ENCODE data around the gene RNF212B.

The RNF212B gene

DNA sequence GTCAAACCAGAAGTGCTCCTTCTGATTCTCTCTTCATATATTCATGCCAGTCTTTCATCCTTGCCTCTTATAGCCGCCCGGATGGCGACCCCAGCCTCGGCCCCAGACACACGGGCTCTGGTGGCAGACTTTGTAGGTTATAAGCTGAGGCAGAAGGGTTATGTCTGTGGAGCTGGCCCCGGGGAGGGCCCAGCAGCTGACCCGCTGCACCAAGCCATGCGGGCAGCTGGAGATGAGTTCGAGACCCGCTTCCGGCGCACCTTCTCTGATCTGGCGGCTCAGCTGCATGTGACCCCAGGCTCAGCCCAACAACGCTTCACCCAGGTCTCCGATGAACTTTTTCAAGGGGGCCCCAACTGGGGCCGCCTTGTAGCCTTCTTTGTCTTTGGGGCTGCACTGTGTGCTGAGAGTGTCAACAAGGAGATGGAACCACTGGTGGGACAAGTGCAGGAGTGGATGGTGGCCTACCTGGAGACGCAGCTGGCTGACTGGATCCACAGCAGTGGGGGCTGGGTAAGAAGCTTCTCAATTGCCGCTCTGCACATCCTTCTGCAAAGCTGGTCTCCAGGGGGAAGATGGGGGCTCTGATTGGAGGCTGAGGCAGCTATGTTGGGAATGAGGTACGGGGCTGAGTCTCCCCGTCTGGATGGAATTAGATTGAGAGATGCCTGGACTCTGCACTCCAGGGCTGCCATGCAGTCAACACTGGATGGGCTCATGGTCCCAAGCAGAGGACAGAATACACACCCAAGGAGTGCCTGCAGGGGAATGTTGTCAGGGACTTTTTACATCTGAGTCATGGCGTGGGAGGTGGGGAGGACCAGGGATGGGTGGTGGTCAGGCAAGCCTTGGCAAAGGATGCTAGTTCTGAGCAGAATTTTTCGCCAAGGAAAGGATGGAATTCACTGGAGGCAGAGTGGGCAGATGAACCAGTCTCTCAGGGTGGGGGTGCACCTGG is 70.2 kb downstream of the RNF212B start:
- no peak for DNase-seq
- in situ Hi-C loops (cut with HindIII; ENCODE audit: low pct_ligation_motif_present, low pct_unique_long_range_greater_than_20kb, low sequenced_read_pairs), result no loop called here

DNA sequence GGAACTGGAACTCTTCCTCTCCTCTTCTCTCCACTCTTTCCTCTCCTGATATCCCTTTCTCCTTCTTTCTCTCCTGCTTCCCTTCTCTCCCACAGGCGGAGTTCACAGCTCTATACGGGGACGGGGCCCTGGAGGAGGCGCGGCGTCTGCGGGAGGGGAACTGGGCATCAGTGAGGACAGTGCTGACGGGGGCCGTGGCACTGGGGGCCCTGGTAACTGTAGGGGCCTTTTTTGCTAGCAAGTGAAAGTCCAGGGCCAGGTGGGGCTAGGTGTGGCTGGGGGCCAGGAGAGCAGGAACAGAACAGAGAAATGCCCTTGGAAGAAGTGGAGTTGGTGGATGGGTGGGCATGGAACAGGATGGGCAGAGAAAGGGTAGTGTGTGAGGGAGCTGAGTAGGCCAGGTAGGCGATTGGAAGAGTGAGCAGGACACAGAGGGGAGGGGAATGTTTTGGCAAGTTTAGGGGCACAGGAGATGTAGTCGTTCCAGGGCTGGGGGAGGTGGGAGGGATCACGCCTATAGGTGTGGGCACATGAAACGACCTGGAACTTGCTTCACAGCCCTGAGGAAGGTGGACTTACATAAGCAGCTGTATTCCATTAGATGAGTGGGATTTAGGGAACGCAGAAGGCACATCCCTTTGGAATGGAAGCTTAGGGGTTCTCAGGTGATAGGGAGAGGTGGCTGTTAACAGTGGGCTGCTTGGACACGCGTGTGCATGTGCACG is 71.1 kb downstream of the RNF212B start:
- no peak for DNase-seq
- in situ Hi-C loops (cut with HindIII; ENCODE audit: low pct_ligation_motif_present, low pct_unique_long_range_greater_than_20kb, low sequenced_read_pairs), result no loop called here

- in situ Hi-C loops (cut with HindIII; ENCODE audit: low pct_ligation_motif_present, low pct_unique_long_range_greater_than_20kb, low sequenced_read_pairs), result no loop called here
- no peak for DNase-seq
Observed at GRCh38 chr14:23310546-23310945, 72.8 kb downstream of the RNF212B start.

DNA sequence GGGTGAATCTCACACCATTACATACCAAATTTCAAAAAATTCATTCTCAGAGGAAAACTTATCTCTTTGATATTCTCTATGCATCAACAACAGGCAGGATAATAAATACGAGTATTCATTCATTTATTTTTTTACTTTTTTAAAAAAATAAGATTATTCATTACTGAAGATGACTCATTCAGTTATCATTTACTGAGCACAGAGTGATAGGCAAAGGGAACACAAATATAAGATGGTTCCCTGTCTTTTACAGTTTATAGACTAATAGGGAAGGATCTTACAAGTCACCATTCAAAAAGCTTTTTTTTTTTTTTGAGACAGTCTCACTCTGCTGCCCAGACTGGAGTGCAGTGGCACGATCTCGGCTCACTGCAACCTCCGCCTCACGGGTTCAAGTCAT is 78.6 kb downstream of the RNF212B start:
- no peak for DNase-seq
- in situ Hi-C loops (cut with HindIII; ENCODE audit: low pct_ligation_motif_present, low pct_unique_long_range_greater_than_20kb, low sequenced_read_pairs), result no loop called here

DNA sequence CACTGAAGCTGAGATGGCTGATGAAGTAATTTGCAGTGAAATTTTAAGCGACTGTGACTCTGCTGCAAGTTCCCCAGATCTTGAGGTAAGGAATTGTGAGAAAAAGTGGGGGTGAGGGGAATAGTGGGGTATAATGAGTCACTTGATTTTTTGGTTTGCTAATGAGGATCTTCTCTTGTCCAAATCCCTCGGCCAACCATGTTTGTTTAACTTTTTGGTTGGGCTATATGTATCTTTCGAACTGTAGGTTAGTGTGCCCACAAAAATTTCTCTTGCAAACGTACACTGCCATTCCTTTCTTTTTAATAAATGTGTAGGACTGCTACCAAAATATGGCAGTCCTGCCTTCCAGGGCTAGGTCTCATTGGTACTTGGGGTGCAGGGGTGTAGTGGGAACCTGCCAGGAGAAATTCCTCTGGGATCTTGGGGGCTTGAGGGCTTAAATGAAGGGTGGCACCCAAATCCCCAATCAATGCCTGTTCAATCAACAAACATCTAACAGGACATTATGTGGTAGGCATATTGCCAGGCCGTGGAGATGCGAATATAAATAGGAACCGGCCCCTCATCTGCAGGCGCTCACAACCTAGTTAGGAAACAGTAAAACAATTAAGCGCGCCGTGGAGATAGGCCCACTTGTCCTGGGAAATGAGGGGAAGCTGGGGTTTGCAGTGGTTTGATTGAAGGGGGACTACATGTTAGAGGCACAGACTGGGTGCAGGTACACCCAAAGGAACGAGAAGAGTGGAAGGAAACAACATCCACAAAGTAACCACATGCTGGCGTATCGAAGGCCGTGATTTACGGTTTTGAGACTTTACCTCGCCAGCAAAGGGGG is 82.2 kb downstream of the RNF212B start:
- no peak for DNase-seq
- in situ Hi-C loops (cut with HindIII; ENCODE audit: low pct_ligation_motif_present, low pct_unique_long_range_greater_than_20kb, low sequenced_read_pairs), result no loop called here

DNA sequence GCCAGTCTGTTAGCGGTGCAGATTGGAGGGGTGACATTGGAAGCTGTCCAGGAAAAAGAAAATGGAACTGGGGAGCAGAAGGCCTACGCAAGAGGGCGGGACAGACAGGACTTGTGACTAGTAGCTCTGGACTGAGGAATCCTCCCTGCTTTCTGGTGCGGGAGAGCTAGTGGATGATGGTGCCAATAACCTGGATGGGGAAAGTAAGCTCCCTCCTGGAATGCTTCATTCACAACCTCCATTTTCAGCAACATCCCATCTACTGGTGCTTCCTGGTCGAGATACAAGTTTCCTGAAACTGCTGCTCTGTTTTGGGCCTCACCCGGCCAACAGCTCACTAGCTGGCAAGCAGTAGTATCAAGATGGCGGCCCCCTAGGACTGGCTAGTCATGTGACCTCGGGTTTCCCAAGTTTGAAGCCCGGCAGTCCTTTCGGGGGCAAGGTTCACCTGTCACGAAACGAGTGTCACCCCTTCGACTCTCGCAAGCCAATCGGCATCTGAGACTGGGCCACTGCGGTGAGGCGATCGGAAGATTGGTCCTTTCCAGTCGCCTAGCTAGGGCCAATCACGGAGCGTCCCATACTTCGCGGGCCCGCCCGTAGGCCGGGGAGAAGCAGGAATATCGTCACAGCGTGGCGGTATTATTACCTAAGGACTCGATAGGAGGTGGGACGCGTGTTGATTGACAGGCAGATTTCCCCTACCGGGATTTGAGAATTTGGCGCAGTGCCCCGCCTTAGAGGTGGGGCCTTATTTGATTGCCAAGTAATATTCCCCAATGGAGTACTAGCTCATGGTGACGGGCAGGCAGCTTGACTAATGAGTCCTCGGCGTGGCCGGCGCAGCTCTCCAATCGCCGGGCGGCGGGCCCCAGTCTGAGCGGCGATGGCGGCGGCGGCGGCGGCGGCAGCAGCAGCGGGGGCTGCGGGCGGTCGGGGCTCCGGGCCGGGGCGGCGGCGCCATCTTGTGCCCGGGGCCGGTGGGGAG is 83.1 kb downstream of the RNF212B start, which contains the start of gene PABPN1:
PABPN1 (plus strand) TSS at position 874 of the 988 bp plus-strand sequence; CDS start at position 887, 13 bp downstream.
- in situ Hi-C loops (cut with HindIII; ENCODE audit: low pct_ligation_motif_present, low pct_unique_long_range_greater_than_20kb, low sequenced_read_pairs), result no loop called here
- peak; percentile 99 for DNase-seq

GRCh38 chr14:23321572-23322547 is 84.1 kb downstream of the RNF212B start:
- DNase-seq, result peak; percentile 57
- in situ Hi-C loops (cut with HindIII; ENCODE audit: low pct_ligation_motif_present, low pct_unique_long_range_greater_than_20kb, low sequenced_read_pairs), result no loop called here
